ENCODE results near the gene AFF1.

Gene AFF1, protein sequence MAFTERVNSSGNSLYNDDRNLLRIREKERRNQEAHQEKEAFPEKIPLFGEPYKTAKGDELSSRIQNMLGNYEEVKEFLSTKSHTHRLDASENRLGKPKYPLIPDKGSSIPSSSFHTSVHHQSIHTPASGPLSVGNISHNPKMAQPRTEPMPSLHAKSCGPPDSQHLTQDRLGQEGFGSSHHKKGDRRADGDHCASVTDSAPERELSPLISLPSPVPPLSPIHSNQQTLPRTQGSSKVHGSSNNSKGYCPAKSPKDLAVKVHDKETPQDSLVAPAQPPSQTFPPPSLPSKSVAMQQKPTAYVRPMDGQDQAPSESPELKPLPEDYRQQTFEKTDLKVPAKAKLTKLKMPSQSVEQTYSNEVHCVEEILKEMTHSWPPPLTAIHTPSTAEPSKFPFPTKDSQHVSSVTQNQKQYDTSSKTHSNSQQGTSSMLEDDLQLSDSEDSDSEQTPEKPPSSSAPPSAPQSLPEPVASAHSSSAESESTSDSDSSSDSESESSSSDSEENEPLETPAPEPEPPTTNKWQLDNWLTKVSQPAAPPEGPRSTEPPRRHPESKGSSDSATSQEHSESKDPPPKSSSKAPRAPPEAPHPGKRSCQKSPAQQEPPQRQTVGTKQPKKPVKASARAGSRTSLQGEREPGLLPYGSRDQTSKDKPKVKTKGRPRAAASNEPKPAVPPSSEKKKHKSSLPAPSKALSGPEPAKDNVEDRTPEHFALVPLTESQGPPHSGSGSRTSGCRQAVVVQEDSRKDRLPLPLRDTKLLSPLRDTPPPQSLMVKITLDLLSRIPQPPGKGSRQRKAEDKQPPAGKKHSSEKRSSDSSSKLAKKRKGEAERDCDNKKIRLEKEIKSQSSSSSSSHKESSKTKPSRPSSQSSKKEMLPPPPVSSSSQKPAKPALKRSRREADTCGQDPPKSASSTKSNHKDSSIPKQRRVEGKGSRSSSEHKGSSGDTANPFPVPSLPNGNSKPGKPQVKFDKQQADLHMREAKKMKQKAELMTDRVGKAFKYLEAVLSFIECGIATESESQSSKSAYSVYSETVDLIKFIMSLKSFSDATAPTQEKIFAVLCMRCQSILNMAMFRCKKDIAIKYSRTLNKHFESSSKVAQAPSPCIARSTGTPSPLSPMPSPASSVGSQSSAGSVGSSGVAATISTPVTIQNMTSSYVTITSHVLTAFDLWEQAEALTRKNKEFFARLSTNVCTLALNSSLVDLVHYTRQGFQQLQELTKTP

DNA sequence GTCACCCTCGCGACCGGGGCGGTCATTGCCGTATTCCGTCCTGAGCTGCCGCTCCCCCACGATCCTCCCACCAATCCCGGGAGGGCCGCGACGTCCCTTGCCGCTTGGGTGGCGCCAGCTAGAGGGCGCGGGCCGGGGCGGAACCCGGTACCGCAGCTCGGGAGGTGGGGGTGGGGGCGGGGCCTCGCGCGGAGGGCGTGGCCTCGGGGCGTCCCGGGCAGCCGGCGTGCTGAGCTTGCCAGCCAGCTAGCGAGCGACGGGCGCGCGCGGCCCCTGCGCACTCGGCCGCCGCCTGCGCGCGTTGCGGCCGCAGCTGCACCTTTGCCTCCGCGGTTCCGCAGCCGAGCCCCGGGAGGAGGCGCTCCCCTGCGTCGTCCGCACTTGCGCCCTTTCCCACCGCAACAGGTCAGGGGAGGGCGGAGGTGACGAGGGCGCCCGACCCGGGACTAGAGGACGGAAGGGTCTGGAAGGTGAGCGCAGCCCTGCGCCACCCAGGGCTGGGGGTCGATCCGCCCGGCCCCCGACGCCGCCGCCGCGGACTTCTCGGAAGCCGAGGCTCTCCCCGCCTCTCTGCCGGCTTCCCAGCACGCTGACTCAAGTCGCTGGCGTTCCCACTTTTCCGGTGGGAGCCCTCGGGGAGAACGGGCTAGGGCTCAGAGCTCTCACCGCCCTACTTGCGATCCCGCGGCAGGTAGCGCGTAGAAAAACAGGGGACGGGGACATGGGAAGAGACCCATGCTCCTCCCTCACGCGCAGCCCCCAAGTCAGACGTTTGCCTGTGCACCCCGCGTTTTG is at the start of gene AFF1:
TSS of gene AFF1 (plus strand) at position 241 of the 795 bp plus-strand sequence. CDS start 13,523 bp downstream, outside the sequence.
- DNase-seq (ENCODE audit: low spot score) = peak; percentile 92

DNA sequence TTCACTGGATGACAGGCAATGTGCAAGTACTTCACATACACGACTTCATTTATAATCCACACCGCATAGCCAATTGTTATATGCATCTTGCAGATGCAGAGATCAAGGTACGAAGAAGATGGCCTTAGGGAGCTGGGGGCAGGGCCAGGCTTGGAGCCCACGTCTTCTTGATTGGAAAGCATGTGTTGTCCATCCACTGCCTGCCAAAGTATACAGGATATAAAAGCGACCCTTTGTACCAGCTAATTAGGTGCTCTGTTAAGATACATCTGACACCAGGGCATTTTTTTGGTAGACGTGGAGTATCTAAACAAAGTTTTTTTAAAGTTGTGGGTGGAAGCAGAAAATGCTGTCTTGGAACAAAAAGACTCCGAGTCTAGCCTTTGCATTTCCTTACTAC is 44.0 kb upstream of the AFF1 start:
- DNase-seq (ENCODE audit: low spot score) = no peak

DNA sequence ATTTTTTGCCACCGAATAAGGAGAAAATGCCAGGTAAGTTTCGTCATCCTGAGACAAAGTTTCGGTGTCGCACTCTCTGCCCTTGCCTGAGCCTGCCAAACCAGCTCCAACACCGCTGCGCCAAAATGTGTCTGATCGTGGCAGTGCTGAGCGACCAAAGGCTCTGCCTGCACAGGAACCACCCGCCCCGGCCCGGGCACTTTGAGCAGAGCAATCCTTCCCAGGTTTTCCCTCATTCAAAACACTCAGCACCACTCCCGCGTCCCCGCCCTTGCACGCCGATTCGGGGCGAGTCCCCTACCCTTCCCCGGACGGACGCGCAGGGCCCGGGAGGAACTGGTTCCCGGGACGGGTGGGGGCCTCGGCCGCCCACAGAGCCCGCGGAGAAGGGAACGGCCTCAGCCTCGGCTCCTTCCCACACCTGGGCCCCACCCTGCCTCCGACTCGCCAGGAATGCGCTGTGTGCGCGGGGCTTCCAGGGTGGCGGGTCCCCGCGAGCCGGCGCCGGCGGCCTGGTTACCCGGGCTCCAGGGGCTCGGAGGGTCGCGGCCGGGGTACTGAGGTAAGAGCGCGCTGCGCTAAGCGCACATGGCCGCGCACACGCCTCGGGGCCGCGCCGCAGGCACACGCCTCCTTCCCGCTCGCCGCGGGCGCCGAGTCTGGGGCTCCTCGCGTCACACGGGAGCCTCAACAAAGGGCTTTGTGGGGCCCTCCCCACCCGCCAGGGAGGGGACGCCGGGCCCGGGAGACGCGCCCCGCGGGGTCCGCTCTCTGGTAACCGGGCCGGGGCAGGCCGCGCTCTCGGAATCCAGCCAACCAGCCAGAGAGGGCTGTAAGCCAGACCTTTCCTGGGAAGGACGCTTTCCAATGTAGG is 42.8 kb upstream of the AFF1 start, which contains the start of gene C4orf36:
TSS of gene C4orf36 (minus strand) at position 661 of the 874 bp plus-strand sequence. CDS start 902 bp downstream, outside the sequence.
- peak; percentile 38 for DNase-seq (ENCODE audit: low spot score)

DNA sequence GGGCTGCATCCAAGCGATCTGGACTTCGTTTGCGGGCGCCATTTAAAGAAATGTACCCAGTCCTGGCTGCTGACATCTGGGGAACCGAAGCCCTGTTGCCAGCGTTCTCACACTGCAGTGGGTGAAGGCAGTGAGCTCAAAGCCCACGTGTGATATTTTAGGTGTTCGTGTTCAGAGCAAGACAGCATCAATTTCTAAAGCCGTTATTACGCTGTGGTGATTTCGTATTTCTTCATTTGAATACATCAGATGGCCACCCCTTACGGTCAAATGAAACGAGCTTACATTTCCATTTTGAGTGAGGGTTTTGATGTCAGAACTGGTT is 42.2 kb upstream of the AFF1 start:
- no peak for DNase-seq (ENCODE audit: low spot score)

DNA sequence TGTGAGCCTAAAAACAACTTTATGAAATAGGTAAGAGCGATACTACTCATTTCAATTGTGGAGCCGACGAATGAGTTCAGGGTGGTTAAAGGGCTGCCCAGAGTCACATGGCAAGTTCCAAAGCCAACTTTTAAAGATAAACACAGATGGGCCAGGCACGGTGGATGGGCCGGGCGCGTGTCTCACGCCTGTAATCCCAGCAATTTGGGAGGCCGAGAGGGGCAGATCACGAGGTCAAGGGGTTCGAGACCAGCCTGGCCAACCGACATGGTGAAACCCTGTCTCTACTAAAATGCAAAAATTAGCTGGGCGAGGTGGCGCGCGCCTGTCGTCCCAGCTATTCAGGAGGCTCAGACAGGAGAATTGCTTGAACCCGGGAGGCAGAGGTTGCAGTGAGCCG is 41.7 kb upstream of the AFF1 start:
- DNase-seq (ENCODE audit: low spot score) = no peak

DNA sequence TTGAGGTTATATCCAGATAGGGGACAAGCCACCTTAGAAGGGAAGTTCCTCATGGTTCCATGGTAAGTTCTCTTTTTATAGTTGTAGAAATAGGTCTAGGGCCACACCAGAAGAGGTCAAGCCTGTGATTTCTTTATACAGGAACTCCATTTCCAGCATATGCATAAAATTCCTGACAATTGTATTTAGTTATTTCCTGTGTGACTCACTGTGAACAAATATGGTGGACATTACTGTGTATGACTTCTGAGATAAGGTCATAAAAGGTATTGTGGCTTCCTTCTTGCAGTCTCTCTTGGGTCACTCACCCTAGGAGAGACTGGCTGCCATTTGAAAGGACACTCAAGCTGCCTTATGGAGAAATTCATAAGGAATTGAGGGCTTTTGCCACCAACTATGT is 40.4 kb upstream of the AFF1 start:
- peak; percentile 11 for DNase-seq (ENCODE audit: low spot score)

DNA sequence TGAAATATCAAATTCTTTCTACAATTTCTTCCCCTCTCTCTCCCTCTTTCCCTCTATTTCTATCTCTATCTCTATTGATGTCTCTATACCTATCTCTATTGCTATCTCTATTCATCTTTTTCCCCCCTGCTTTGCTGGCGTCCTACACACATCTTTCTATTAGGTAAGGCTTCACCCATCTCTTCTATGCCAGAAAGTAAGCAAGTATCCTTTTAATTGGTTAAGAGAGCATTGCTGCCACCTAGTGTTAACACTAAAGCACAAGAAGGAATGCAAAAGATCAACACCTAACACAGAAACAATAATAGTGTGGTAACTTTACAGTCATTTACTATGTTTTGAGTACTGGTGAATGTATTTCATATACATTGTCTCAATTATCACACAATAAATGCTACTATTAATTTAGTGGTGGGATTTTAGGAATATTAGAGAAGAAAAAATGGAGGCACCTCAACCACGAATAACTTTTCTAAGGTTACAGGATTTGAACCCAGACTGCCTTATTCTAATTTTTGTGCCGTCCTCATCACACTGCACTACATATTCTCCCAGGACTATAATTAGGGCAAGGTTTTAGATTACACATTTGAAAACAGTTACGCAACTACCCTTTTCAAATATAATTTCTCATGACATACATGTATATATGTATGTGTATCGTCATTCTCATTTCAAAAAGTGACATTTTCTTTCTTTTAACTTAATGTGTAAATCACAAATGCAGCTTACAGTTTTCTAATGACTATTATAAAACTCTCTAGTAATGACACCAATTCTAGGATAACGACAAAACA is 38.9 kb upstream of the AFF1 start:
- DNase-seq (ENCODE audit: low spot score) = peak; percentile 41

DNA sequence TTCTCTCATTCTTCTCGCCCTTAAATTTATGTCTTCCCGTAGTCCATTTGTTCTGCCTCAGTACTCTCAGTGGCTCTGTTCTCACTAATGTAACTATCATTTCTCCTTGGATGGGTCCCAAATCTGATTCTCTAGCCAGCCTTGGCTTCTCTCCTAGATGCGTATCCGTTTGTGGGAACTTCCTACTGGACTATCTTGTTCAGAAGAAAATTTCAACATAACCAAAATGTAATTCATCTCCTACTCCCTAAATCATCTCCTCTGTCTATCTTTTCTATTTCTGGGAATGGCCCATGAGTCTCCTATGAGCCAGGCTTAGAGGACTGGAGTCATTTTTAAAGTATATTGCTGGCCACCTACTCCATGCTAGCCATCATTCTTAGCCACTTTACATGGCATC is 38.2 kb upstream of the AFF1 start:
- DNase-seq (ENCODE audit: low spot score) = no peak

DNA sequence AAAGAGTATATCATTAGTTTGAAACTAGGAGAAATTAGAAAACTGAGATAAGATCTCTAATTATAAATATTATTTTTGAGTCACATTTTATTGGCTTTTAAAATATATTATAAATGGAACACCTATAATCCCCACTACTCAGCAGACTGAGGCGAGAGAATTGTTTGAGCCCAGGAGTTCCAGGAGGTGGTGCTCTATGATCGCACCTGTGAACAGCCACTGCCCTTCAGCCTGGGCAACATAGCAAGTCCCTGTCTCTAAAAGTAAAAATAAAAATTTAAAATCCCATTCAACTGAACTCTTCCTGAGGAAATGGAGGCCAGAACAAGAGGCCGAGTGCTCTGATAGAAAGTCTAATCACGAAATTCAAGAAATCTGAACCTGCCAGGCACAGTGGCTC is 36.2 kb upstream of the AFF1 start:
- DNase-seq (ENCODE audit: low spot score) = no peak

DNA sequence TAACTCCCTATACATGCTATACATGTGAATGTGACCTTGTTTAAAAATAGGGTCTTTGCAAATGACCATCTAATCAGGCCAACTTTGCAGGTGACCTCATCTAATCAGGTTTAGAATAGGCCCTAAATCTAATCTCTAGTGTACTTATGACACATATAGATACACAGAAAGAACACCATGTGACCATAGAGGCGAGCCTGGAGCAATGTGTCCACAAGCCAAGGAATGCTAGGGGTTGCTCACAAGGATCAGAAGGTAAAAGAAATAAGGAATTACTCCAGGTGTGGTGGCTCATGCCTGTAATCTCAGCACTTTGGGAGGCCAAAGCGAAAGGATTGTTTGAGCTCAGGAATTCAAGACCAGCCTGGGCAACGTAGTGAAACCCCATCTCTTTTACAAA is 32.9 kb upstream of the AFF1 start:
- no peak for DNase-seq (ENCODE audit: low spot score)

DNA sequence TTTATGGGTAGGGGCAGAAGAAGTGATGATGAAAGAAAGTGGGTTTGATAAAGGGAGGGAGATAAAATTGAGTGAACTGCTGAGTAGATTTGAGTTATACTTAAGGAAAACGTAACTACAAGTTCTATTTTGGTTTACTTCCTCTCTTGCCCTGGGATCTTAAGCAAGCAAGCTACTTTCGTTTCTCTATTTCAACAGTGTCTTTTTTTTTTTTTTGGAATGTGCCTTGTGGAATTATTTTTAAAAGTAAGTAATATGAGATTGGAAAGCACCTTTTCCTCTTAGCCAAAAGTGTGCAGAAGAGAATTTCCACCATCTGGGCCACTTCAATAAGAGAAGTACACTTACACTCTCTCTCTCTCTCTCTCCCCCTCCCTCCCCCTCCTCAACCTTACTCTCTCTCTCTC is 26.6 kb upstream of the AFF1 start:
- DNase-seq (ENCODE audit: low spot score) = peak; percentile 42

DNA sequence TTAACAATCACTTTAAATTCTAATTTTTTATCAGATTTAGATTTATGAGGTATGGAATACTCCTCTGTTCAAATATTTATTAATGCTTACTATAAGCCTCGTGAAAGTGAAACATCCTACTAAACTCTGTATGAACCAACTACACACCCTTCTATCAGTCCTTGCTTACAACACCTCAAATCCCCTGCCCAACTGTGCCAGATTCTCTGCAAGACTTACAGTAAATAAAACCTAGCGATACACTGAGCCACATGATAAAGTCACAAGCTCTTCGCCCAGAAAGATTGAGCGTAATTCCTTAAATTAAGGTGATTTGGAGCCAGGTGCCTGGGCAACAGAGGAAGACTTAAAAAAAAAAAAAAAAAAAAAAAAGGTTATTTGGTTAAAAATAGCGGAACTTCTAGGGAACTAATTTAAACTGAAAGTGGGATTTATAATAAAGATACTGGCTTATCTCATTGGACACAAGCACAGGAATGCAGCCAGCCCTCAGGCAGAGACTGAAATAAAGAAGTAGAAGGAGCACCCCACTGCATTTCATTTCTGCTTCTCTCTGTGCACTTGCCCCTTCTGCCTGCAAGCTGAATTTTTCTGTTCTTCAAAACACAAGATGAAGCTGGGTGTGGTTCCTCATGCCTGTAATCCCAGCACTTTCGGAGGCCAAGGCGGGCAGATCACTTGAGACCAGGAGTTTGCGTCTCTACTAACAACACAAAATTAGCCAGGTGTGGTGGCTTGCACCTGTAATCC is 25.1 kb upstream of the AFF1 start:
- no peak for DNase-seq (ENCODE audit: low spot score)

DNA sequence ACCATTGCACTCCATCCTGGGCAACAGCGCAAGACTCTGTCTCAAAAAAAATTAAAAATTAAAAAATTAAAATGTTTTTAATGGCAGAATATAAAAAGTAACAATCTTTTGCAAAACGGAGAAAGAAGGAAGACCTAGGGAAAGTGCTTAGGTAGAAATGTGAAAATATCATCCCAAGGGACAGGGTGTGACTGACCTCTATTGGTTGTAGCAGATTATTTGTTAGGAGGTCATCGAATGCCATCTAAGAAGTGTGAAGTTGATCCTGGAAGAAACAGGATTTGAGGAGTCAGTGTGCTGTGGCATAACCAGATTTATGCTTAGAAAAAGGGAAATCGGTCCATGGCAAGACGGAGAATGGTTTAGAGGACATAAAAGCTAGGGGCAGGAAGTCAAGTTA is 24.4 kb upstream of the AFF1 start:
- no peak for DNase-seq (ENCODE audit: low spot score)

DNA sequence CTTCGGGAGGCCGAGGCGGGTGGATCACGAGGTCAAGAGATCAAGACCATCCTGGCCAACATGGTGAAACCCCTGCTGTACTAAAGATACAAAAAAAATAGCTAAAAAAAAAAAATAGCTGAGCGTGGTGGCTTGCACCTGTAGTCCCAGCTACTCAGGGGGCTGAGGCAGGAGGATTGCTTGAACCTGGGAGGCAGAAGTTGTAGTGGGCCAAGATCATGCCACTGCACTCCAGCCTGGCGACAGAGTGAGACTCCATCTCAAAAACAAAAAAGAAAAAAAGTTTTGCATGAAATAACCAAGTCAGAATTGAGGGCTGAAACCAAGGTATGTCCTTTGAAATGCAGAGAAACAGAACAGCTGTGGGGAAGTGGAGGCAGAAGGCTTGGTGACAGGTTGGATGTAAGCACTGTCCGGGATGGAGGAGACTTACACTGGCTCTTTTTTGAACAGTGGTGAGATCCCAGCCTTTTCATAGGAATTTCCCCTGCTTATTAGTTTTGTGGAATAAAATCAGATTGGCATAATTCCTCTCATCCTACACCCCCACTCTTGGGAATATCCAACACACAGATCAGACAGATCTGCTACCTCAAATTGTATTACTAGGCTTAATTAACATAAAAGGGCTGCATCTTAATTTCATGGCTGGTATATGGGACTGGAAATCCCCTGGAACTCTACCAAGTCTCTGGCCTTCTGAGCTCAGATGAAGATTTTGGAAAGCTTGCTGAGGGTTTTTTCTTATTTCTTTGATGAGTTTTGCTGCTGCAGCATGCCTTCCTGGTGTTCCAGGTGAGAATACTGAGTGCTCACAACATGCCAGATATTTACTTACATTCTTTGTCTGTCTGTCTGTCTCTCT is 23.8 kb upstream of the AFF1 start:
- no peak for DNase-seq (ENCODE audit: low spot score)

DNA sequence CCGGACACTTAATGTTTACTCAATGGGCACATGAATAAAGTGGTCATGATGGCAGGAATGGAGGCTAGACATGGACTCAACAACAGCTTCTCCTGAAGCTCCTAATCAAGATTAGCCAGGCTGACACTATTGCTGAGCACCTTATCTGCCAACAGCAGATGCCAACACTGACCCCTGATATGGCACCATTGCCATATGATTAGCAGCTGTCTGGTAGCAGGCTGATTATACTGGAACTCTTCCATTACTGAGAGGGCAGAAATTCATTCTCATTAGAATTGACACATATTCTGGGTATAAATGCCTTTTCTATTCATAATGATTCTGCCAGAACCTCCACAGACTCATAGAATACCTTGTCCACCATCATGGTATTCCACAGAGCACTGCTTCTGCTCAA is 18.4 kb upstream of the AFF1 start:
- DNase-seq (ENCODE audit: low spot score) = no peak

DNA sequence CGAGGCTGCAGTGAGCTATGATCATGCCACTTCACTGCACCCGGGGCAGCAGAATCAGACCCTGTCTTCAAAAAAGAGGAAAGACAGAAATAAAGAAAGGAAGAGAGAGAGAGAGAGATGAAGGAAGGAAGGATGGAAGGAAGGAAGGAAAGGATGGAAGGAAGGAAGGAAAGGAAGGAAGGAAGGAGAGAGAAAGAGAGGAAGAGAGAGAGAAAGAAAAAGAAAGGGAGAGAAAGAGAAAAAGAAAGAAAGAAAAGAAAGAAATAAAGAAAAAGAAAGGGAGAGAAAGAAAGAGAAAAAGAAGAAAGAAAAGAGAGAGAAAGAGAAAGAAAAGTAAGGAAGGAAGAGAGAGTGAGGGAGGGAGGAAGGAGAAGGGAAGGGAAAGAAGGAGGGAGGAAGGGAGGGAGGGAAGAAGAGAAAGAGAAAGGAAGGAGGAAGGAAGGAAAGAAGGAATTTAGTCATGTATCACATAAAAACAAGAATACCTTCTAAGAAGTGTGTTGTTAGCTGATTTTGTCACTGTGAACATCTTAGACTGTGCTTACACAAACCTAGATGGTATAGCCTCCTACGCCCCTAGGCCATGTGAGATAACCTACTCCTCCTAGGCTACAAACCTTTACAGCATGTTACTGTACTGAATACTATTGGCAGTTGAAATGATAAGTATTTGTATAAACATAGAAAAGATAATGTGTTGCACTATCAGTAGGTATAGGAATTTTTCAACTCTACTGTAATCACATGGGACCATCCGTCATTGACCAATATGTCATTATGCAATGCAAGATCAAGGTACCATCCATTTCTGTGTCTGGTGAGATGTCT is 17.4 kb upstream of the AFF1 start:
- no peak for DNase-seq (ENCODE audit: low spot score)

DNA sequence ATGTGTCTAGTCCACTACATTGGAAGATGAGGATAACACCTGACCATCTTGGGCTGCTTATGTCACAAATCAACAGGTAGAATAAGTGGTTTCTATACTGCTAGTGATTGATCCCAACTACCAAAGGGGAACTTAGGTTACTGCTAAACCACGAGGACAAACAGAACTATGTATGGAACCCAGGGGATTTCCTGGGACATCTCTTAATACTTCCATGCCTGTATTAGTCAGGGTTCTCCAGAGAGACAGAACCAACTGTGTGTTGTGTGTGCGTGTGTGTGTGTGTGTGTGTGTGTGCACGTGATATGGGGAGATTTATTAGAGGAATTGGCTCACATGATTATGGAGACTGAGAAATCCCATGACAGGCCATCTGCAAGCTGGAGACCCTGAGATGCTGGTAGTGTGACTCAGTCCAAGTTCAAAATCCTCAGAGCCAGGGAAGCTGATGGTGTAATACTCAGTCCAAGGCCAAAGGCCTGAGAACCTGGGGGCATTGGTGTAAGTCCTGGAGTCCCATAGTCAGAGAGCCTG is 16.2 kb upstream of the AFF1 start:
- DNase-seq (ENCODE audit: low spot score) = no peak
